ENCODE results near the gene ULK3.

The ULK3 gene

DNA sequence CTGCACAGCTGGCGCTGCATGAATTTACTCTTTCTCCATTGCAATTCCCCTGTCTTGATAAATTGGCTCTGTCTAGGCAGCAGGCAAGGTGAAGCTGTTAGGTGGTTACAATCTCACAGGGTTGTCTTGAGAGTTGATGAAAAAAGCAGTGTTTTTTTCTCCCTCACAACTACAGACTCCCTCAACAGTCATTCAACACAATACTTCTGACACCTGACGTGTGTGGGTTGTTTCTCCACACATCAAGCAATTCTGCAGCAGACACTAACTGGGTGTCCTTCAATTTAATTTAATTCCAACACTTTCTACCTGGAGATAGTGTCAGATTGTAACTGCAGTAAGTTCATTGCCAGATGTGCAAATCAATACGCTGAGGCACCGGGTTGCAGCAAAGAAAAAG, 35.3 kb upstream of the ULK3 start:
- H3K4me1 ChIP-seq (ENCODE audit: control insufficient read depth, insufficient read depth, low read length), result no peaks in the 10 kb centered on the region
- H3K27me3 ChIP-seq (ENCODE audit: control insufficient read depth, insufficient read depth, low read length), result no peaks in the 10 kb centered on the region
- H3K9ac ChIP-seq (ENCODE audit: low read length), result no peak overlapping the region
- H3K27ac ChIP-seq (ENCODE audit: low read depth, low read length), result no peak overlapping the region
- no peaks in the 10 kb centered on the region for H3K36me3 ChIP-seq (ENCODE audit: control insufficient read depth, insufficient read depth, low read length)
- no peak overlapping the region for H3K4me3 ChIP-seq (ENCODE audit: low read length)

GRCh38 chr15:74873756-74874424, 30.9 kb upstream of the ULK3 start:
- Histone ChIP-seq H3K4me1 (ENCODE audit: control insufficient read depth, insufficient read depth, low read length) (peaks cover 13% of the 10 kb centered on the region), H3K36me3 (ENCODE audit: control insufficient read depth, insufficient read depth, low read length) (no peaks in the 10 kb centered on the region), H3K27me3 (ENCODE audit: control insufficient read depth, insufficient read depth, low read length) (no peaks in the 10 kb centered on the region), H3K9ac (ENCODE audit: low read length) (peak overlapping the region; percentile 84), H3K27ac (ENCODE audit: low read depth, low read length) (peak overlapping the region; percentile 84), H3K4me3 (ENCODE audit: low read length) (peak overlapping the region; percentile 87)

- Histone ChIP-seq H3K27me3 (ENCODE audit: control insufficient read depth, insufficient read depth, low read length) (no peaks in the 10 kb centered on the region), H3K27ac (ENCODE audit: low read depth, low read length) (peak within 1 kb of the TSS; percentile 84), H3K36me3 (ENCODE audit: control insufficient read depth, insufficient read depth, low read length) (no peaks in the 10 kb centered on the region), H3K9ac (ENCODE audit: low read length) (peak within 1 kb of the TSS; percentile 84), H3K4me1 (ENCODE audit: control insufficient read depth, insufficient read depth, low read length) (peaks cover 13% of the 10 kb centered on the region), H3K4me3 (ENCODE audit: low read length) (peak within 1 kb of the TSS; percentile 87)
Measured at GRCh38 chr15:74873036-74873755, 30.2 kb upstream of the ULK3 start, which contains the start of gene SCAMP2. TSS of gene SCAMP2 (minus strand) at chr15:74873365. CDS start at chr15:74873255, 110 bp downstream.

DNA sequence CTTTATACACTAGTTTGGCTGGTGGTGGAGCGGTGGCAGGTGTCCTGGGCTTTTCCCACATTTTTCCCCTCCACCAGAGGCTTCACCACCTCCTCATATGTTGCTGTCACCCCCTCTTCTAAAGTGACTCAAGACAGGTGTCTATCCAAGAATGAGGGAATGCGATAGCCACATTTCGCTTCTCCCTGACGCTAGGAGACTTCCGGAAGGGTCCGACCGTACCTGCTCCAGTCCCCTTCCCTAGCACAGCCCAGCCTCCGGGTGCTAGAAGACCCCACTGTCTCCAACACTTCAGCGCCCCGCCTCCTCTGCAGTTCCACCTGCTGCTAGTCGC, 29.7 kb upstream of the ULK3 start:
- H3K27me3 ChIP-seq (ENCODE audit: control insufficient read depth, insufficient read depth, low read length), result no peaks in the 10 kb centered on the region
- peaks cover 13% of the 10 kb centered on the region for H3K4me1 ChIP-seq (ENCODE audit: control insufficient read depth, insufficient read depth, low read length)

GRCh38 chr15:74870436-74871215, 27.7 kb upstream of the ULK3 start:
- peak overlapping the region; percentile 53 for H3K9ac ChIP-seq (ENCODE audit: low read length)
- H3K27ac ChIP-seq (ENCODE audit: low read depth, low read length), result peak overlapping the region; percentile 27
- no peaks in the 10 kb centered on the region for H3K36me3 ChIP-seq (ENCODE audit: control insufficient read depth, insufficient read depth, low read length)
- peak overlapping the region; percentile 5 for H3K4me3 ChIP-seq (ENCODE audit: low read length)
- H3K27me3 ChIP-seq (ENCODE audit: control insufficient read depth, insufficient read depth, low read length), result no peaks in the 10 kb centered on the region
- peaks cover 13% of the 10 kb centered on the region for H3K4me1 ChIP-seq (ENCODE audit: control insufficient read depth, insufficient read depth, low read length)

More for the DNA sequence above, 29.7 kb upstream of the ULK3 start:
- H3K4me3 ChIP-seq (ENCODE audit: low read length), result peak overlapping the region; percentile 87
- peak overlapping the region; percentile 84 for H3K27ac ChIP-seq (ENCODE audit: low read depth, low read length)
- H3K36me3 ChIP-seq (ENCODE audit: control insufficient read depth, insufficient read depth, low read length), result no peaks in the 10 kb centered on the region
- peak overlapping the region; percentile 35 for H3K9ac ChIP-seq (ENCODE audit: low read length)

- Histone ChIP-seq H3K4me3 (ENCODE audit: low read length) (peak overlapping the region; percentile 5), H3K36me3 (ENCODE audit: control insufficient read depth, insufficient read depth, low read length) (no peaks in the 10 kb centered on the region), H3K9ac (ENCODE audit: low read length) (no peak overlapping the region), H3K4me1 (ENCODE audit: control insufficient read depth, insufficient read depth, low read length) (peaks cover 13% of the 10 kb centered on the region), H3K27me3 (ENCODE audit: control insufficient read depth, insufficient read depth, low read length) (no peaks in the 10 kb centered on the region), H3K27ac (ENCODE audit: low read depth, low read length) (peak overlapping the region; percentile 35)
Measured at GRCh38 chr15:74869726-74870407, 26.9 kb upstream of the ULK3 start.

DNA sequence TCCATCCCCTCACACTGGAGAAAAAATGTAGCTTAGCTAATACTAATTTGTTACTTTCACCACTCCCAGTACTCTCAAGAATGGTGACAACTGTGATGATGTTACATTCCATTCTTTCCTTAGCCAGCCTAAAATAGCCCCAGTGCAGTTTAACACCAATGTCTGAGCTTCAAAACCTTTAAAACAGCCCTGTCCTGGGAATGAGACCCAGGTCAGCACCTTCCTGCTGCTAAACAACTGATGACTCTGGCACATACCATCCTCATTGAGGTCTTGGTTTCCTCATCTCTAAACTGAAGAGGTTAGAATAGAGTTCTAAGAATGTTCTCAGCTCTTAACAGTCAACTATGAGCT, 26.4 kb upstream of the ULK3 start:
- H3K4me1 ChIP-seq (ENCODE audit: control insufficient read depth, insufficient read depth, low read length), result peaks cover 13% of the 10 kb centered on the region
- H3K27me3 ChIP-seq (ENCODE audit: control insufficient read depth, insufficient read depth, low read length), result no peaks in the 10 kb centered on the region
- no peaks in the 10 kb centered on the region for H3K36me3 ChIP-seq (ENCODE audit: control insufficient read depth, insufficient read depth, low read length)
- H3K9ac ChIP-seq (ENCODE audit: low read length), result no peak overlapping the region
- H3K4me3 ChIP-seq (ENCODE audit: low read length), result peak overlapping the region; percentile 2
- H3K27ac ChIP-seq (ENCODE audit: low read depth, low read length), result peak overlapping the region; percentile 35

GRCh38 chr15:74868059-74868458, 25.1 kb upstream of the ULK3 start:
- Histone ChIP-seq H3K27me3 (ENCODE audit: control insufficient read depth, insufficient read depth, low read length) (no peaks in the 10 kb centered on the region), H3K4me3 (ENCODE audit: low read length) (peak overlapping the region; percentile 4), H3K4me1 (ENCODE audit: control insufficient read depth, insufficient read depth, low read length) (peaks cover 13% of the 10 kb centered on the region), H3K36me3 (ENCODE audit: control insufficient read depth, insufficient read depth, low read length) (peaks cover 3% of the 10 kb centered on the region), H3K9ac (ENCODE audit: low read length) (no peak overlapping the region), H3K27ac (ENCODE audit: low read depth, low read length) (no peak overlapping the region)

GRCh38 chr15:74867466-74868038, 24.6 kb upstream of the ULK3 start:
- no peak overlapping the region for H3K9ac ChIP-seq (ENCODE audit: low read length)
- H3K36me3 ChIP-seq (ENCODE audit: control insufficient read depth, insufficient read depth, low read length), result peaks cover 3% of the 10 kb centered on the region
- H3K4me1 ChIP-seq (ENCODE audit: control insufficient read depth, insufficient read depth, low read length), result peaks cover 13% of the 10 kb centered on the region
- no peak overlapping the region for H3K27ac ChIP-seq (ENCODE audit: low read depth, low read length)
- H3K4me3 ChIP-seq (ENCODE audit: low read length), result peak overlapping the region; percentile 4
- no peaks in the 10 kb centered on the region for H3K27me3 ChIP-seq (ENCODE audit: control insufficient read depth, insufficient read depth, low read length)

DNA sequence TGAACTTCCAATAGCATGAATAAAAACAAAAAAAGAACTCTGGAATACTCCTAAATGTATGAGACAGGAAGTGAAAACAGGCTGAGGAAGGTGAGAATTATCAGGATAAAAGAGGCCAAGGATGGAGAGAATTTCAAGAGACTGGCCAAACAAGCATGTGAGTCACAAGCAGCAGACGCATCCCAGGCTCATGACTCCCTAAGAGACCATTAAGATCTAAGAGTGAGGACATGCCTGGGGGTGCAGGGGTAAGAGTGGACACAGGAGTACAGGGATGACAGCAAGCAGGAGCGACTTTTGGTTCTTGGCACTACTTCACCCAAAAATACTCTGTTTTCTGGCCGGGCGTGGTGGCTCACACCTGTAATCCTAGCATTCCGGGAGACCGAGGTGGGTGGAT, 23.1 kb upstream of the ULK3 start:
- peaks cover 13% of the 10 kb centered on the region for H3K4me1 ChIP-seq (ENCODE audit: control insufficient read depth, insufficient read depth, low read length)
- peaks cover 3% of the 10 kb centered on the region for H3K36me3 ChIP-seq (ENCODE audit: control insufficient read depth, insufficient read depth, low read length)
- H3K4me3 ChIP-seq (ENCODE audit: low read length), result no peak overlapping the region
- no peak overlapping the region for H3K27ac ChIP-seq (ENCODE audit: low read depth, low read length)
- no peak overlapping the region for H3K9ac ChIP-seq (ENCODE audit: low read length)
- no peaks in the 10 kb centered on the region for H3K27me3 ChIP-seq (ENCODE audit: control insufficient read depth, insufficient read depth, low read length)

DNA sequence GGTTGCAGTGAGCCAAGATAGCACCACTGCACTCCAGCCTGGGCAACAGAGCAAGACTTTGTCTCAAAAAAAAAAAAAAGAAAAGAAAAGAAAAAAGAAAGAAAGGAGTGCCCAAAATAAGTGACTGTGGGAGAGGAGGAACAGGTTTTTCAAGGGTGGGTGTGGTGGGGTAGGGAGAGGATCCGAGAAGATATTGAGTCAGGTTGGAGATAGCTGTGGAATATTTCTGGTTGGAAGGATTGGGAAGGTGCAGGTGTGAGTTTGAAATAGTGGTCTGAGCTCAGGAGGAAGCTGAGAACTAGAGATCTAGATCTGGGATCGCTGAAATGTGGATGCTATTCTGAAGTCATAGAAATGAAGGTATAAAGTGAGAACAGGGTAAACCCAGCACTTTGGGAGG, 22.4 kb upstream of the ULK3 start:
- Histone ChIP-seq H3K9ac (ENCODE audit: low read length) (no peak overlapping the region), H3K4me1 (ENCODE audit: control insufficient read depth, insufficient read depth, low read length) (peaks cover 5% of the 10 kb centered on the region)

DNA sequence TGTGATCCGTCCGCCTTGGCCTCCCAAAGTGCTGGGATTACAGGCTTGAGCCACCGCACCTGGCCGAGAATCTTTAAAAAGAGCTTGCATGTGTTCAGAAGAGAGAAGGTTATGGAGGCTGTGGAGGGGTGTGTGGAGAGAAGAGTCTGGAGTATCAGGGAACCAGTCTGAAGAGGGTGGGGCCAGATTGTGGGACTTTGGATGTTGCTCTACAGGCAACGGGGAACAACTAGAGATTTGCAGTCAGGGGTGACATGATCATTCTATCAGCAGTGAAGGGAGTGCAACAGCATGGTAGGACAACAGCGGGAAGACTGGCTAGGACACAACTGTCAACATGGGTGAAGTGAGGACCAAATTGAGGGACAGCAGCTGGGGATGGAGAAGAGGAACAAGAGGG, 21.3 kb upstream of the ULK3 start:
- Histone ChIP-seq H3K36me3 (ENCODE audit: control insufficient read depth, insufficient read depth, low read length) (peaks cover 3% of the 10 kb centered on the region), H3K27me3 (ENCODE audit: control insufficient read depth, insufficient read depth, low read length) (no peaks in the 10 kb centered on the region), H3K9ac (ENCODE audit: low read length) (no peak overlapping the region), H3K4me3 (ENCODE audit: low read length) (no peak overlapping the region), H3K4me1 (ENCODE audit: control insufficient read depth, insufficient read depth, low read length) (peaks cover under 1% of the 10 kb centered on the region), H3K27ac (ENCODE audit: low read depth, low read length) (no peak overlapping the region)

More for the DNA sequence above, 22.4 kb upstream of the ULK3 start:
- Histone ChIP-seq H3K4me3 (ENCODE audit: low read length) (no peak overlapping the region), H3K27ac (ENCODE audit: low read depth, low read length) (no peak overlapping the region), H3K27me3 (ENCODE audit: control insufficient read depth, insufficient read depth, low read length) (no peaks in the 10 kb centered on the region), H3K36me3 (ENCODE audit: control insufficient read depth, insufficient read depth, low read length) (peaks cover 3% of the 10 kb centered on the region)
